Upper lobe of right lung (tissue), 1 donor: ENCODE measurements around the gene ROR2. TPM values are rescaled to one million over a fixed set of nuclear protein-coding genes. Genes with fewer than 3 reads are reported as not detected.

Experiments
- ATAC-seq: fragments of 200-7000 bp; cut with Tn5 transposase; one replicate; pipeline ENCODE4 v1.9.1; 2020; ENCODE audit warnings: mild to moderate bottlenecking, moderate library complexity
- DNase-seq: peaks from one replicate; pipeline ENCODE4 v3.0.0-alpha.2; 2020
- H3K27ac ChIP-seq: fragments of 200-600 bp; one replicate; pipeline ENCODE4 v1.8.0; 2022
- H3K27me3 ChIP-seq: fragments of 200-600 bp; one replicate; pipeline ENCODE4 v1.8.0; 2022; ENCODE audit warnings: mild to moderate bottlenecking
- H3K36me3 ChIP-seq: fragments of 200-600 bp; one replicate; pipeline ENCODE4 v1.8.0; 2022
- H3K4me1 ChIP-seq: fragments of 200-600 bp; one replicate; pipeline ENCODE4 v1.8.0; 2022
- H3K4me3 ChIP-seq: fragments of 200-600 bp; one replicate; pipeline ENCODE4 v1.8.0; 2022; ENCODE audit warnings: mild to moderate bottlenecking
- H3K9me3 ChIP-seq: fragments of 200-600 bp; one replicate; pipeline ENCODE4 v1.8.0; 2022
- CTCF ChIP-seq: fragments of 200-600 bp; IDR thresholded peaks from one replicate; pipeline ENCODE4 v1.8.0; 2022; ENCODE audit warnings: antibody characterized with exemption
- intact Hi-C: fragments of 100-400 bp; cut with DNase I; formaldehyde crosslinking; loops from one replicate; pipeline ENCODE4 v1.11.0; 2022
- total RNA-seq: library from RNA; stranded (reverse); fragmentation: NEBNext Ultra II Directional; extraction: Animal tissue kit (Norgen Biotek cat#: 25700); gene quantifications from one replicate; pipeline ENCODE4 v1.2.1, GENCODE V29; 2021
- donor health status: DM: no; HTN: yes; CAD: no; lungs with severe emphysema.

Gene ROR2
- total RNA-seq, 1 donor from 2014 or later: 5.5 TPM

- intact Hi-C loops: no loop called here
- H3K4me1 ChIP-seq: no peaks in the 10 kb centered on the region
- no peak overlapping the region for H3K4me3 ChIP-seq
- no peak overlapping the region for H3K27ac ChIP-seq
- TF ChIP-seq CTCF: no peak
- no peaks in the 10 kb centered on the region for H3K27me3 ChIP-seq
- H3K36me3 ChIP-seq: no peaks in the 10 kb centered on the region
- ATAC-seq: no peak
- no peaks in the 10 kb centered on the region for H3K9me3 ChIP-seq
- no peak for DNase-seq
These were observed 41.8 kb downstream of the ROR2 start for GRCh38 chr9:91908293-91908623.

GRCh38 chr9:91907484-91908292, 42.3 kb downstream of the ROR2 start:
- Histone ChIP-seq H3K27me3 (no peaks in the 10 kb centered on the region), H3K4me3 (no peak overlapping the region), H3K27ac (no peak overlapping the region), H3K9me3 (no peaks in the 10 kb centered on the region), H3K4me1 (no peaks in the 10 kb centered on the region), H3K36me3 (no peaks in the 10 kb centered on the region)
- TF ChIP-seq CTCF: no peak
- no peak for DNase-seq
- ATAC-seq: no peak
- intact Hi-C loops: no loop called here

- no peak for TF ChIP-seq CTCF
- H3K27ac ChIP-seq: no peak overlapping the region
- H3K27me3 ChIP-seq: no peaks in the 10 kb centered on the region
- no peak for DNase-seq
- peaks cover under 1% of the 10 kb centered on the region for H3K4me1 ChIP-seq
- intact Hi-C loops: no loop called here
- no peaks in the 10 kb centered on the region for H3K9me3 ChIP-seq
- no peaks in the 10 kb centered on the region for H3K36me3 ChIP-seq
- H3K4me3 ChIP-seq: peak overlapping the region; percentile 47
- peak; percentile 87 for ATAC-seq
These were observed 44.0 kb downstream of the ROR2 start for GRCh38 chr9:91905991-91906469.

- Histone ChIP-seq H3K4me3 (no peak overlapping the region), H3K27me3 (no peaks in the 10 kb centered on the region), H3K36me3 (no peaks in the 10 kb centered on the region), H3K9me3 (no peaks in the 10 kb centered on the region), H3K4me1 (peaks cover 9% of the 10 kb centered on the region), H3K27ac (no peak overlapping the region)
- intact Hi-C loops: no loop called here
- no peak for ATAC-seq
- TF ChIP-seq CTCF: no peak
- no peak for DNase-seq
These were observed 44.8 kb downstream of the ROR2 start for GRCh38 chr9:91905237-91905650.

GRCh38 chr9:91904588-91905236, 45.3 kb downstream of the ROR2 start:
- Histone ChIP-seq H3K27ac (no peak overlapping the region), H3K27me3 (no peaks in the 10 kb centered on the region), H3K36me3 (no peaks in the 10 kb centered on the region), H3K4me1 (peaks cover 12% of the 10 kb centered on the region), H3K9me3 (no peaks in the 10 kb centered on the region), H3K4me3 (no peak overlapping the region)
- no peak for TF ChIP-seq CTCF
- ATAC-seq: no peak
- intact Hi-C loops: no loop called here
- DNase-seq: no peak
